ENCODE data around the gene PLK3. TPM values are rescaled to one million over a fixed set of nuclear protein-coding genes. Genes with fewer than 3 reads are reported as not detected.

PLK3 gene
- total and polyA plus RNA-seq, 9 of the 15 experiments (the other 6 are each of a cell fraction or from before 2014, with no cell fraction given), result 0.52 to 22.7 (median 11.0) TPM

DNA sequence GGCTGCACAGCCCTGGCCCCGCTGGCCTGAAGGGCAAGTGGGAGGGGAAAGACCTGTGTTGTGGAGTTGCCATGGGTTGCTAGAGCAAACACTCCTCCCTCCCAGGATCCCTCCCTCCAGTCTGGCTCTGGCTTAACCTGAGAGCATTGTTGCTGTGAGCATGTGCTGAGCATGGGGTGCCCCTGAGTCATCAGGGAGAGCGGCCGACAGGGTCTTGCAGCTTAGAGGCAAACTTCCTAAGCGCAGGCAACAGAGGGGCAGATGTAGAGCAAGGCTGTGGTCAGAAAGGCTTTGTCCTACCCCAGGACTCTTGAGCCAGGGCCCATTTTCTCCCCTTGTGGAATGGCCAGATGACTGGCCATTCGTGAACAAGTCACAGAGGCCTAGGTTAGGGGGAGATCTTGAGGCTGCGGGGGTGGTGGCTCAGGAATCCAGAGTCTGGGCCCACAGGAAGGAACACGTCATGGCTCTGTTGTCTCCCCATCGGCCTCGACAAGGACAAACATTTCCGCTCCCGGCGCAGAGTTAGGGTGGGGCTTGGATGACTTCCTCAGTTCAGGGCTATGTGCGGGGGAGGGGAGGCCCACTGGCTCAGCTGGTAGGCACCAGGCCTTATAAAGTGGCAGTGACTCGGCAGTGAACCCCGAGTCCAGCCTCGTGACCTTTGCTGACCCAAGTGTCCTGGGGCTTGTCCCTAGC is 7.3 kb downstream of the PLK3 start:
- ATAC-seq, result peak; percentile 84
- Histone ChIP-seq H3K27ac (ENCODE audit: extremely low read depth, low read depth, low read length) (peak overlapping the region; percentile 100), H3K79me2 (ENCODE audit: control insufficient read depth, insufficient read depth, low read length) (peaks cover 16% of the 10 kb centered on the region; the same call in 1 of the 3 replicates), H3K9ac (ENCODE audit: insufficient read depth in 1 of 2, low read depth in 2 of 2, low read length in 2 of 2) (peak overlapping the region; percentile 86 to 92), H3K9me3 (replicated peaks; ENCODE audit: control insufficient read depth, insufficient read depth, low read depth, low read length) (no peaks in the 10 kb centered on the region), H3K4me1 (replicated peaks in 1 of 2; ENCODE audit: control insufficient read depth in 2 of 2, insufficient read depth in 2 of 2, low read length in 2 of 2) (peaks cover 59 to 72% of the 10 kb centered on the region in 2 experiments), H3K9me1 (ENCODE audit: control insufficient read depth, insufficient read depth, low read length) (peaks cover 6% of the 10 kb centered on the region), H3K27me3 (ENCODE audit: control insufficient read depth in 2 of 2, insufficient read depth in 2 of 2, low read length in 2 of 2) (no peaks in the 10 kb centered on the region), H2AFZ (ENCODE audit: low read depth, low read length) (peak overlapping the region; percentile 96), H3K4me3 (peak overlapping the region; percentile 30; the same call in 1 of the 2 replicates), H4K20me1 (replicated peaks; ENCODE audit: control insufficient read depth, insufficient read depth, low read length) (no peaks in the 10 kb centered on the region), H3K4me2 (ENCODE audit: insufficient read depth, low read length) (peak overlapping the region; percentile 80), H3K36me3 (ENCODE audit: control insufficient read depth, insufficient read depth, low read length) (peaks cover 43% of the 10 kb centered on the region; the same call in 2 of the 3 replicates)
- no TSS peak for BruUV-seq (replicated peaks)
- peak; percentile 100 for FAIRE-seq
- in situ Hi-C loops (cut with MboI) (loop anchor here (10.0 kb wide), 1 partner anchor 687 kb away; the partner anchor contains the start of gene TESK2), intact Hi-C loops (cut with micrococcal nuclease) (loop anchor here (1.0 to 10.0 kb wide), 3 partner anchors 12 to 205 kb away; partner anchors contain the start of gene UROD)
- 1% methylated on average over 16 of the region's 16 CpGs for WGBS (ENCODE audit: insufficient coverage, low coverage, missing lambda C conversion rate)
- ChIA-PET CTCF (ENCODE audit: low intra/inter-chr PET ratio) (no interaction called here), POLR2A (interaction anchor here (0.6 to 16.9 kb wide), 22 partner anchors 7 to 1112 kb away, joined by 3 to 594 read pairs (median 4); partner anchors contain the start of genes BEST4, HECTD3, PLK3 and RNU5D-1)
- DNase-seq (ENCODE audit: extremely low read depth in 1 of 4, low spot score in 3 of 4), result peak; percentile 86 to 99 (median 90)
- TF ChIP-seq HEY1 (CRISPR knock-in tag; IDR thresholded peaks at IDR 0.05; ENCODE audit: borderline replicate concordance), result no peak; the same call in 1 of the 2 replicates
- TF ChIP-seq MAFG (tag; conservative IDR thresholded peaks at IDR 0.05), result peak; percentile 60; the same call in 1 of the 2 replicates
- peak; percentile 80 for TF ChIP-seq ZFX (CRISPR knock-in tag; IDR thresholded peaks at IDR 0.05)
- peak; percentile 81 for TF ChIP-seq BHLHE40 (IDR thresholded peaks at IDR 0.05; ENCODE audit: low read length)
- TF ChIP-seq ZFP1 (CRISPR knock-in tag; IDR thresholded peaks at IDR 0.05), result no peak
- TF ChIP-seq SMARCB1 (IDR thresholded peaks at IDR 0.05; ENCODE audit: insufficient read length, low read depth), result no peak
- TF ChIP-seq ZKSCAN1 (IDR thresholded peaks at IDR 0.05; ENCODE audit: low read depth, low read length), result peak; percentile 15; the same call in 1 of the 2 replicates
- peak; percentile 80 for TF ChIP-seq ASH1L (IDR thresholded peaks at IDR 0.05; ENCODE audit: borderline replicate concordance, low read depth, partially characterized antibody)
- TF ChIP-seq POLR2B (IDR thresholded peaks at IDR 0.05; ENCODE audit: low read depth, partially characterized antibody), result peak; percentile 79
- TF ChIP-seq BRD9 (IDR thresholded peaks at IDR 0.05; ENCODE audit: low read depth, partially characterized antibody), result peak; percentile 84
- TF ChIP-seq, protein P1, sequence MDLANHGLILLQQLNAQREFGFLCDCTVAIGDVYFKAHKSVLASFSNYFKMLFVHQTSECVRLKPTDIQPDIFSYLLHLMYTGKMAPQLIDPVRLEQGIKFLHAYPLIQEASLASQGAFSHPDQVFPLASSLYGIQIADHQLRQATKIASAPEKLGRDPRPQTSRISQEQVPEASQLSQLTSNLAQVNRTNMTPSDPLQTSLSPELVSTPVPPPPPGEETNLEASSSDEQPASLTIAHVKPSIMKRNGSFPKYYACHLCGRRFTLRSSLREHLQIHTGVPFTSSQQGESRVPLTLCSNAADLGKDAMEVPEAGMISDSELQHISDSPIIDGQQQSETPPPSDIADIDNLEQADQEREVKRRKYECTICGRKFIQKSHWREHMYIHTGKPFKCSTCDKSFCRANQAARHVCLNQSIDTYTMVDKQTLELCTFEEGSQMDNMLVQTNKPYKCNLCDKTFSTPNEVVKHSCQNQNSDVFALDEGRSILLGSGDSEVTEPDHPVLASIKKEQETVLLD (IDR thresholded peaks at IDR 0.05), result peak; percentile 42
- no peak for TF ChIP-seq ZNF324 (CRISPR knock-in tag; IDR thresholded peaks at IDR 0.05)
- 0 out of 2 replicates have a peak, but pooled peaks have one; percentile 71 for TF ChIP-seq ZNF41 (CRISPR knock-in tag; conservative IDR thresholded peaks at IDR 0.05)
- no peak for TF ChIP-seq CEBPB (tag; IDR thresholded peaks at IDR 0.05)
- TF ChIP-seq, protein P2, sequence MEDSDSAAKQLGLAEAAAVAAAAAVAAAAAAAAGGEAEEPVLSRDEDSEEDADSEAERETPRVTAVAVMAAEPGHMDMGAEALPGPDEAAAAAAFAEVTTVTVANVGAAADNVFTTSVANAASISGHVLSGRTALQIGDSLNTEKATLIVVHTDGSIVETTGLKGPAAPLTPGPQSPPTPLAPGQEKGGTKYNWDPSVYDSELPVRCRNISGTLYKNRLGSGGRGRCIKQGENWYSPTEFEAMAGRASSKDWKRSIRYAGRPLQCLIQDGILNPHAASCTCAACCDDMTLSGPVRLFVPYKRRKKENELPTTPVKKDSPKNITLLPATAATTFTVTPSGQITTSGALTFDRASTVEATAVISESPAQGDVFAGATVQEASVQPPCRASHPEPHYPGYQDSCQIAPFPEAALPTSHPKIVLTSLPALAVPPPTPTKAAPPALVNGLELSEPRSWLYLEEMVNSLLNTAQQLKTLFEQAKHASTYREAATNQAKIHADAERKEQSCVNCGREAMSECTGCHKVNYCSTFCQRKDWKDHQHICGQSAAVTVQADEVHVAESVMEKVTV (CRISPR knock-in tag; IDR thresholded peaks at IDR 0.05), result 0 out of 2 replicates have a peak, but pooled peaks have one; percentile 15
- peak; percentile 41 for TF ChIP-seq SMARCC2 (IDR thresholded peaks at IDR 0.05; ENCODE audit: low read depth)
- TF ChIP-seq FOXK2 (conservative IDR thresholded peaks at IDR 0.05 in 1 of 2, IDR thresholded peaks at IDR 0.05 in 1 of 2; ENCODE audit: low read depth in 2 of 2), result peak; percentile 91 to 92
- no peak for TF ChIP-seq ZKSCAN3 (CRISPR knock-in tag; IDR thresholded peaks at IDR 0.05)
- TF ChIP-seq CAMTA2 (CRISPR knock-in tag; conservative IDR thresholded peaks at IDR 0.05), result peak; percentile 61; the same call in 1 of the 2 replicates
- TF ChIP-seq RBM17 (IDR thresholded peaks at IDR 0.05; ENCODE audit: borderline replicate concordance, low read depth, low read length), result no peak
- peak; percentile 88 for TF ChIP-seq RHOXF2B (CRISPR knock-in tag; conservative IDR thresholded peaks at IDR 0.05)
